GM19099 (cell line): Measurements from ENCODE around the gene DHRSX.

Source experiments
- POLR2A ChIP-seq: IDR thresholded peaks from 3 replicates; pipeline ENCODE4 v1.6.1; 2011; ENCODE audit warnings: low read depth; ENCODE audit not compliant: insufficient read length; ENCODE audit errors: extremely low read depth

The DHRSX gene

GRCh38 chrX:2284133-2284532, 216.6 kb downstream of the DHRSX start:
- TF ChIP-seq POLR2A: no peak

GRCh38 chrX:2283111-2283859, 217.5 kb downstream of the DHRSX start:
- TF ChIP-seq POLR2A: no peak

DNA sequence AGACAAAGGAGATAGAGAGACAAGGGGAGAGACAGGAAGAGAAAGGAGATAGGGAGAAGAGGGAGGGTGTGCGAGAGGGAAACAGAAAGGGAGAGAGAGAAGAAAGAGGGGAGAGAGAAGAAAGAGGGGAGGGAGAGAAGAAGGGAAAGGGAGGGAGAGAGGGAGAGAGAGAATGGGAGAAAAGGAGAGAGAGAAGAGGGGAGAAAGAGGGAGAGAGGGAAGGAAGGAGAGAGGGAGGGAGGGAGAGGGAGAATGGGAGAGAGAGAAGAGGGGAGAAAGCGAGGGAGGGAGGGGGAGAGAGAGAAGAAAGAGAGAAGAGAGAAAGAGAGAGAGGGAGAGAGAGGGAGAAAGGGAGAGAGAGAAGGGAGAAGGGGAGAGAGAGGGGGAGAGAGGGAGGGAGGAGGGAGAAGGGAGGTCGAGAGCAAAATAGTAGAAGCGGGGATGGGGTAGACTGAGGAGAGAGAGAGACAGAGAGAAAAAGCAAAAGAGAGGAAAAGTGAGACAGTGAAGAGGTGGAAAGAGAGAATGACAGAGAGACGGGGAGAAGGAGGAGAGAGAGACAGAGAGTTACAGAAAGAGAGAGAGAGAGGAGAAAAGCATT, 218.2 kb downstream of the DHRSX start:
- TF ChIP-seq POLR2A: no peak

DNA sequence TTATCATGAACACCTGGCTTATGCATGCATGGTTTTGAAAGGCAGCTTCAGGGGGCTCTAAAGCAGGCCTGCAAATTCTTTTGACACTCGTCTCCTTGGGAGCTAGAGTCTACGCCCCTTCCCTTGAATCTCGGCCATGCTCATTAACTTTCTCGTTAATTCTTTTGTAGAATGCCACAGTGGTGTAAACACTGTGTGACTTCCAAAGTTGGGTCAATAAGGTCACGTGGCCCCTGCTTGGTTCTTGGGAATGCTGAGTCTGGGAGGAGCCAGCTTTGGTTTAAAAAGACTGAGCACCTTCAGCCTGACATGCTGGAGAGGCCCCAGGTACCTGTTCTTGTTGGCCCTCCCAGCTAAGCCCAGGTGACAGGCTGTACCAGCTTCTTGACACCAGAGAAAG, 228.4 kb downstream of the DHRSX start:
- TF ChIP-seq POLR2A: no peak

DNA sequence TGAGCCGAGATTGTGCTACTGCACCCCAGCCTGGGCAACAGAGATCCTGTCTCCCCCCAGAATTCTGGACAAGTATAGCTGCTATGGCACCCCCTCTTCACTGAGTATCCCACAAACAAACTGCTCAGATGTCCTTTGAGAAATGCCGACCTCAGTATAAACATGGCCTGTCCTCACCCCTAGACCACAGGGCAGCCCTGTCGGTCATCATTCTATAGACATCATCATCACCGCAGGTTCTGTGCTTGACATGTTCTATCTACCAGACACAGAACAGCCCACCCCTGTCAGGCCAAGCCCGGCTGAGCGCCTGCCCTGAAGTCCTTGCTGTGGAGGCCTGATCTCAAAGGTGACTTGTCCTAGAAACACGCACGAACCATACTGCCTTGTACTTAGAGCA, 232.9 kb downstream of the DHRSX start:
- TF ChIP-seq POLR2A: no peak

- TF ChIP-seq POLR2A: no peak
Observed at GRCh38 chrX:2266445-2267349, 234.1 kb downstream of the DHRSX start.

- TF ChIP-seq POLR2A: no peak
Observed at GRCh38 chrX:2264179-2265030, 236.4 kb downstream of the DHRSX start.

GRCh38 chrX:2263203-2263602, 237.6 kb downstream of the DHRSX start:
- no peak for TF ChIP-seq POLR2A

GRCh38 chrX:2262668-2263055, 238.1 kb downstream of the DHRSX start:
- no peak for TF ChIP-seq POLR2A

GRCh38 chrX:2261831-2262667, 238.7 kb downstream of the DHRSX start:
- no peak for TF ChIP-seq POLR2A

GRCh38 chrX:2252331-2253065, 248.3 kb downstream of the DHRSX start:
- TF ChIP-seq POLR2A: no peak

DNA sequence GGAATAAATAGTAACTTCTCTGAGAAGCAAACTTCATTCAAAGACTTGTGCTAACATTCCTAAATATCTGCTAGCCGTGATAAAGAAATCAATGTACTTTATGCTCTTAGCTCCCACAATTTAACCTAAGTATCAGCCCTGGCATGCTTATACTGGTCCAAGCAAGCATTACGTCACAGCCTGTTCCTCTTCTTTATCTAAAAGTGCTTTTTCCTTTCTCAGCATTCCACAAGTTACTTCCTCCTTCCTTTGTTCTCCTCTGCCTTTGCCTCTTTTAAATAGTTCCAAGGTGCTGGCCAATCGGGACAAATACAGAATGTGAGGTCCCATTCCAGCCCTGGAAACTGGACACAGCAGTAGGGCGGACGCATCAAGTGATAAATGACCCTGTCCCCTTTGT, 249.6 kb downstream of the DHRSX start:
- TF ChIP-seq POLR2A: no peak

DNA sequence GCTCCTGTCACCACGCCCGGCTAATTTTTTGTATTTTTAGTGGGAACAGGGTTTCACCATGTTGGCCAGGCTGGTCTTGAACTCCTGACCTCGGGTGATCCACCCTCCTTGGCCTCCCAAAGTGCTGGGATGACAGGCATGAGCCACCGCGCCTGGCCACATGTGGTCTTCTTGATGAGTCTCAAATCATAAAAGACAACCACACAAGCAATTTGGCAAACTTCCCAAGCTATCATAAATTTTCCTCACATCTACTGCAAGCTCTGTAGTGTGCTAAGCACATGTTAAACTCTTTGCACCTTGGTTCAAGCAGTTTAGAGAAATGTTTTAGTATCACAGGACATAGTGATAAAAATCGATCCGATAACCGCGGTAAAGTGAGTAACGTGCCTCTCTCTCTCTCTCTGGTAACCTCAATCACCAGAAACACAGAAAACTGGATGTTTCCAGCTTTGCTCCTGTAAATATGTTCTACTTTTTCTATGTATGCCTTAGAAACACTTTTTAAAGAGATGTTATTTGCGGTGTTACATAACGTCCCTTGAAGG, 256.8 kb downstream of the DHRSX start:
- no peak for TF ChIP-seq POLR2A

- no peak for TF ChIP-seq POLR2A
Observed at GRCh38 chrX:2242980-2243379, 257.8 kb downstream of the DHRSX start.

DNA sequence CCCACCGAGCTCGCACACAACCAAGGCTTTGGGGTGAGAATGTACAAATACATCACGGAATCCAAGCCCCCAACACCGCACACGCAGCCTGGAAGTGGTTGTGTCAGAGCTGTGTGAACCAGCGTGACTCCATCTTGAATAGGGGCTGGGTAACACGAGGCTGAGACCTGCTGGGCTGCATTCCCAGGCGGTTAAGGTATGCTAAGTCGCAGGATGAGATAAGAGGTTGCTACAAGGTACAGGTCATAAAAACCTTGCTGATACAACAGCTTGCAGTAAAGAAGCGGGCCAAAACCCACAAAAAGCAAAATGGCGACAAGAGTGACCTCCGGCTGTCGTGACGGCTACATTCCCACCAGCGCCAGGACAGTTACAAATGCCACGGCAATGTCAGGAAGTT, 258.4 kb downstream of the DHRSX start:
- TF ChIP-seq POLR2A: no peak
